Spleen (tissue), 11 donors: ENCODE results near the gene INHBA. TPM values are rescaled to one million over a fixed set of nuclear protein-coding genes. Genes with fewer than 3 reads are reported as not detected.

Source experiments
- DNase-seq: peaks from one replicate; pipeline ENCODE4 v3.0.0-alpha.2; 2020
- H3K27ac ChIP-seq, 8 donors: fragments of 200-600 bp; sonication (generic) in 7 of 8; 1 replicate in 4 of 8; 2 replicates in 4 of 8; pipeline versions ENCODE4 v1.5.0 to v1.8.0; 2016 to 2021; ENCODE audit warnings: inconsistent platforms in 4 of 8, mild to moderate bottlenecking in 4 of 8, moderate library complexity in 1 of 8
- H3K27me3 ChIP-seq, 7 donors: fragments of 200-600 bp; sonication (generic) in 6 of 7; replicated peaks in 1 of 7; 1 replicate in 4 of 7; 2 replicates in 3 of 7; pipeline versions ENCODE4 v1.5.0 to v1.8.0; 2016 to 2021; ENCODE audit warnings: inconsistent platforms in 3 of 7, mild to moderate bottlenecking in 1 of 7
- H3K36me3 ChIP-seq, 6 donors: fragments of 200-600 bp; sonication (generic) in 5 of 6; 1 replicate in 4 of 6; 2 replicates in 2 of 6; pipeline versions ENCODE4 v1.5.0 to v1.8.0; 2016 to 2021; ENCODE audit warnings: inconsistent platforms in 2 of 6
- H3K4me1 ChIP-seq, 6 donors: fragments of 200-600 bp; sonication (generic) in 5 of 6; 1 replicate in 3 of 6; 2 replicates in 3 of 6; pipeline versions ENCODE4 v1.5.0 to v1.8.0; 2016 to 2021; ENCODE audit warnings: inconsistent platforms in 3 of 6
- H3K4me3 ChIP-seq, 8 donors: fragments of 200-600 bp; sonication (generic) in 7 of 8; 1 replicate in 4 of 8; 2 replicates in 4 of 8; pipeline versions ENCODE4 v1.5.0 to v1.8.0; 2016 to 2021; ENCODE audit warnings: inconsistent platforms in 4 of 8, mild to moderate bottlenecking in 4 of 8, moderate library complexity in 2 of 8
- H3K9me3 ChIP-seq, 8 donors: fragments of 200-600 bp; sonication (generic) in 7 of 8; 1 replicate in 4 of 8; 2 replicates in 4 of 8; pipeline versions ENCODE4 v1.5.0 to v1.8.0; 2016 to 2021; ENCODE audit warnings: inconsistent platforms in 4 of 8
- CTCF ChIP-seq, 11 experiments: fragments of 200-600 bp in 7 of 11; fragments of 450-650 bp in 4 of 11; sonication (generic) in 4 of 11; IDR thresholded peaks in 8 of 11; conservative IDR thresholded peaks in 3 of 11; 1 replicate in 7 of 11; 2 replicates in 4 of 11; pipeline versions ENCODE4 v1.4.0 to v1.8.0; 2016 to 2021; ENCODE audit warnings: antibody characterized with exemption in 11 of 11, inconsistent platforms in 4 of 11, mild to moderate bottlenecking in 1 of 11
- POLR2A ChIP-seq, 3 donors: fragments of 450-650 bp; IDR thresholded peaks; one replicate each; pipeline ENCODE4 v1.5.1; 2017; ENCODE audit warnings: antibody characterized with exemption in 3 of 3, mild to moderate bottlenecking in 1 of 3
- POLR2AphosphoS5 ChIP-seq, 3 donors: sonication (generic); formaldehyde crosslinking; IDR thresholded peaks; one replicate each; pipeline ENCODE4 v1.5.1; 2017; ENCODE audit warnings: antibody characterized with exemption in 3 of 3
- WGBS, 5 donors: extraction: QIAGEN DNeasy Blood & Tissue Kit in 3 of 5; methylation state at CpG; one replicate each; pipeline versions ENCODE4 v1.1.5 to v1.1.7; 2013 to 2018; 5-methylcytosine and 5-hydroxymethylcytosine counted together
- intact Hi-C: fragments of 100-400 bp; cut with DNase I; formaldehyde crosslinking; loops from one replicate; pipeline ENCODE4 v1.15.0; 2023; ENCODE audit warnings: low total_unique reads
- polyA plus RNA-seq, 3 donors: library from polyadenylated mRNA; stranded (reverse); fragments of 200-250 nt; gene quantifications; one replicate each; pipeline ENCODE4 v1.2.1, GENCODE V29; 2013
- total RNA-seq, 7 donors: library from RNA; depleted of rRNA in 3 of 7; stranded (reverse); fragments of >200 nt in 3 of 7; fragmentation: NEBNext Ultra II Directional in 4 of 7; extraction: Animal tissue kit (Norgen Biotek cat#: 25700) in 4 of 7; gene quantifications; one replicate each; pipeline versions ENCODE4 v1.1.0 to v1.2.1, GENCODE V29; 2016 to 2021
- donor health status: healthy with polysubstance abuse.
- donor health status: DM: no; HTN: no; CAD: no; lungs with moderate emphysema.
- donor health status: DM: no; HTN: no; CAD: no.
- donor health status: Bipolar disorder and iron deficiency.
- donor health status: healthy.
- donor health status: DM: no; HTN: no; CAD: no.
- donor health status: DM: yes; HTN: yes; CAD: no.

INHBA gene
- total and polyA plus RNA-seq, 10 donors = 0.15 to 3.9 (median 0.40) TPM

GRCh38 chr7:41643616-41644015, 59.3 kb downstream of the INHBA start:
- no peak for DNase-seq
- no peak overlapping the region for H3K27ac ChIP-seq
- H3K4me3 ChIP-seq = no peak overlapping the region
- H3K36me3 ChIP-seq = no peaks in the 10 kb centered on the region
- no peaks in the 10 kb centered on the region for H3K4me1 ChIP-seq
- no peaks in the 10 kb centered on the region for H3K27me3 ChIP-seq
- WGBS, 5 donors = 47 to 68% (median 57%) methylated on average over 1 of the region's 1 CpG
- TF ChIP-seq POLR2A (IDR thresholded peaks at IDR 0.05) (no peak), POLR2AphosphoS5 (IDR thresholded peaks at IDR 0.05) (no peak), CTCF (IDR thresholded peaks at IDR 0.05 in 8 of 11, conservative IDR thresholded peaks at IDR 0.05 in 3 of 11) (no peak)
- intact Hi-C loops = no loop called here
- no peaks in the 10 kb centered on the region for H3K9me3 ChIP-seq

- no peak for DNase-seq
- intact Hi-C loops = no loop called here
- TF ChIP-seq CTCF (IDR thresholded peaks at IDR 0.05 in 8 of 11, conservative IDR thresholded peaks at IDR 0.05 in 3 of 11) (no peak), POLR2A (IDR thresholded peaks at IDR 0.05) (no peak), POLR2AphosphoS5 (IDR thresholded peaks at IDR 0.05) (no peak)
- Histone ChIP-seq H3K4me1 (no peaks in the 10 kb centered on the region), H3K4me3 (no peak overlapping the region), H3K27ac (no peak overlapping the region), H3K27me3 (no peaks in the 10 kb centered on the region), H3K36me3 (no peaks in the 10 kb centered on the region), H3K9me3 (no peaks in the 10 kb centered on the region)
- WGBS, 5 donors = 89 to 94% (median 91%) methylated on average over 2 of the region's 2 CpGs
Observed at GRCh38 chr7:41641665-41642014, 61.2 kb downstream of the INHBA start.

GRCh38 chr7:41641011-41641664, 61.8 kb downstream of the INHBA start:
- WGBS, 5 donors = 74 to 88% (median 85%) methylated on average over 6 of the region's 6 CpGs
- Histone ChIP-seq H3K27ac (no peak overlapping the region), H3K4me1 (no peaks in the 10 kb centered on the region), H3K36me3 (no peaks in the 10 kb centered on the region), H3K9me3 (no peaks in the 10 kb centered on the region), H3K27me3 (no peaks in the 10 kb centered on the region), H3K4me3 (no peak overlapping the region)
- DNase-seq = no peak
- intact Hi-C loops = no loop called here
- no peak for TF ChIP-seq POLR2A (IDR thresholded peaks at IDR 0.05)
- TF ChIP-seq CTCF (IDR thresholded peaks at IDR 0.05 in 8 of 11, conservative IDR thresholded peaks at IDR 0.05 in 3 of 11) = no peak
- no peak for TF ChIP-seq POLR2AphosphoS5 (IDR thresholded peaks at IDR 0.05)

GRCh38 chr7:41640487-41640886, 62.4 kb downstream of the INHBA start:
- H3K36me3 ChIP-seq = no peaks in the 10 kb centered on the region
- H3K4me3 ChIP-seq = no peak overlapping the region
- H3K27ac ChIP-seq = no peak overlapping the region
- no peak for TF ChIP-seq POLR2AphosphoS5 (IDR thresholded peaks at IDR 0.05)
- no peak for TF ChIP-seq CTCF (IDR thresholded peaks at IDR 0.05 in 8 of 11, conservative IDR thresholded peaks at IDR 0.05 in 3 of 11)
- TF ChIP-seq POLR2A (IDR thresholded peaks at IDR 0.05) = no peak
- 80 to 90% (median 87%) methylated on average over 8 of the region's 8 CpGs for WGBS, 5 donors
- no peaks in the 10 kb centered on the region for H3K9me3 ChIP-seq
- H3K4me1 ChIP-seq = no peaks in the 10 kb centered on the region
- intact Hi-C loops = no loop called here
- no peak for DNase-seq
- no peaks in the 10 kb centered on the region for H3K27me3 ChIP-seq
